ENCODE results near the gene QRFP.
A peak's percentile ranks its signal among the peaks of the same experiment; 100 is the strongest.

DNA sequence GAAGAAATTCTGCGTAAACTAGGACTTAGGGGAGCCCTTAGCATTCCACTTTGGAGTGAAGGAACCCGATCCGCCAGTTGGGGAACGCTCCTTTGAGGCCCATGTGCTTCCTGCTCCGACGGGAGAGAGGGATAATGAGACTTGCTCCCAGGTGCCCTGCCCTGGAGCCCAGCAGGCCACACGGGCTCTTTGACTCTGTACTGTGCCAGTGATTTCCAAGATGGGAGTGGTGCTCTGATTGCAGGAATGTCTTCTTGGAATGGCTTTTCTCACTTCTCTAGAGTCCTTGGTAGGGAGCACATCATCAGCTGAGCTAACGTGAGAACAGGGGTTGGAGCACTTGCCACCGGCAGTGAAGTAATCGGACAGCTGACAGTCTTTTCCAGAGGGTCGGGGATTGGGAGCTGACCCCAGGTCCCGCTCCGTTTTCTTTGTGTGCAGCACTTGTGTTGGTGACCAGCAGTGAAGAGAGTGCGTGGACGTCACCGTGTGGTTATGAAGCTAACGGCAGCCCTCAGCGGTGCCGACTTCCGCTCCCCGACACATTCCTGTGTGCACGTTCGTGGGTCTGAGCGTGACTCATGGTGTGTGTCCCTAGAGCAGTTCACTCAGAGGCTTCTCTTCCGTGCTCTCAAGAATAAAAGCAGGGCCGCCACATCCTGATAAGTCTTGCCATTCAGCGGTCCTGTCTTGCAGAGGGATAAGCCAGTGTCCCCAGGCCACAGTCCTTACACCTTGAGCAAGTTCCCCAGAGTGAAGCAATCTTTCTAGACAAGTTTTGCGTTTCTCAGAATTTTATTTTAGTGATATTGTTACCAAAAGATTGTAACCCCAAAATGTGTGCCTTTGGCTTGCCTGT lies 35.9 kb downstream of the QRFP start:
- TF ChIP-seq, protein P1, sequence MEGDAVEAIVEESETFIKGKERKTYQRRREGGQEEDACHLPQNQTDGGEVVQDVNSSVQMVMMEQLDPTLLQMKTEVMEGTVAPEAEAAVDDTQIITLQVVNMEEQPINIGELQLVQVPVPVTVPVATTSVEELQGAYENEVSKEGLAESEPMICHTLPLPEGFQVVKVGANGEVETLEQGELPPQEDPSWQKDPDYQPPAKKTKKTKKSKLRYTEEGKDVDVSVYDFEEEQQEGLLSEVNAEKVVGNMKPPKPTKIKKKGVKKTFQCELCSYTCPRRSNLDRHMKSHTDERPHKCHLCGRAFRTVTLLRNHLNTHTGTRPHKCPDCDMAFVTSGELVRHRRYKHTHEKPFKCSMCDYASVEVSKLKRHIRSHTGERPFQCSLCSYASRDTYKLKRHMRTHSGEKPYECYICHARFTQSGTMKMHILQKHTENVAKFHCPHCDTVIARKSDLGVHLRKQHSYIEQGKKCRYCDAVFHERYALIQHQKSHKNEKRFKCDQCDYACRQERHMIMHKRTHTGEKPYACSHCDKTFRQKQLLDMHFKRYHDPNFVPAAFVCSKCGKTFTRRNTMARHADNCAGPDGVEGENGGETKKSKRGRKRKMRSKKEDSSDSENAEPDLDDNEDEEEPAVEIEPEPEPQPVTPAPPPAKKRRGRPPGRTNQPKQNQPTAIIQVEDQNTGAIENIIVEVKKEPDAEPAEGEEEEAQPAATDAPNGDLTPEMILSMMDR (IDR thresholded peaks at IDR 0.05), result peak in 3 of 6 experiments; percentile 14 to 33 (median 25)
- no peak for TF ChIP-seq POLR2A (IDR thresholded peaks at IDR 0.05)
